Naive B cell (primary cell): Measurements from ENCODE around the gene PYGB. TPM values are rescaled to one million over a fixed set of nuclear protein-coding genes. Genes with fewer than 3 reads are reported as not detected.
A peak's percentile ranks its signal among the peaks of the same experiment; 100 is the strongest.

ENCODE experiments used
- ATAC-seq, 2 donors: fragments of 150-1000 bp; cut with Tn5 transposase; 2 replicates each; pipeline ENCODE4 v1.10.0; 2021; ENCODE audit warnings: low read depth in 2 of 2, mild to moderate bottlenecking in 2 of 2, moderate library complexity in 2 of 2
- DNase-seq: peaks from one replicate; pipeline ENCODE4 v3.0.0; 2022
- H3K27ac Mint-ChIP-seq, 6 donors: one replicate each; pipeline ENCODE4 v1.8.0; 2020 to 2022; ENCODE audit warnings: mild to moderate bottlenecking in 6 of 6, mixed read lengths in 6 of 6, moderate library complexity in 5 of 6, inconsistent platforms in 2 of 6
- H3K27me3 Mint-ChIP-seq, 3 donors: one replicate each; pipeline ENCODE4 v1.8.0; 2021 to 2022; ENCODE audit warnings: mixed read lengths in 3 of 3, mild to moderate bottlenecking in 1 of 3
- H3K36me3 Mint-ChIP-seq, 2 donors: one replicate each; pipeline ENCODE4 v1.8.0; 2020 to 2022; ENCODE audit warnings: mixed read lengths in 2 of 2, inconsistent platforms in 1 of 2, mild to moderate bottlenecking in 1 of 2
- H3K4me1 Mint-ChIP-seq, 3 donors: one replicate each; pipeline ENCODE4 v1.8.0; 2020 to 2022; ENCODE audit warnings: mixed read lengths in 3 of 3, inconsistent platforms in 1 of 3, mild to moderate bottlenecking in 1 of 3, moderate library complexity in 1 of 3
- H3K4me3 Mint-ChIP-seq, 8 donors: one replicate each; pipeline ENCODE4 v1.8.0; 2020 to 2022; ENCODE audit warnings: mild to moderate bottlenecking in 8 of 8, mixed read lengths in 8 of 8, moderate library complexity in 8 of 8, inconsistent platforms in 2 of 8
- H3K9me3 Mint-ChIP-seq, 7 donors: one replicate each; pipeline ENCODE4 v1.8.0; 2020 to 2022; ENCODE audit warnings: mixed read lengths in 7 of 7, mild to moderate bottlenecking in 5 of 7, inconsistent platforms in 2 of 7, moderate library complexity in 1 of 7
- polyA plus RNA-seq, 6 donors: library from polyadenylated mRNA; unstranded; fragments of 300-500 nt; fragmentation: Illumina TruSeq; gene quantifications; one replicate each; pipeline ENCODE4 v1.2.3, GENCODE V29; 2021; ENCODE audit warnings: low read depth in 6 of 6

Gene PYGB
- polyA plus RNA-seq, 6 donors from 2014 or later: 16.4 to 26.6 (median 22.8) TPM

GRCh38 chr20:25209400-25209799 is 38.5 kb upstream of the PYGB start:
- DNase-seq: no peak
- H3K27ac Mint-ChIP-seq: no peak overlapping the region
- no peak for ATAC-seq
- H3K4me3 Mint-ChIP-seq: peak overlapping the region in 1 of 8 donors; percentile 35
- peaks cover 9 to 10% (median 9%) of the 10 kb centered on the region in 3 donors for H3K4me1 Mint-ChIP-seq
- H3K9me3 Mint-ChIP-seq: no peaks in the 10 kb centered on the region
- peaks cover 0 to 14% of the 10 kb centered on the region in 2 donors for H3K36me3 Mint-ChIP-seq
- no peaks in the 10 kb centered on the region for H3K27me3 Mint-ChIP-seq

GRCh38 chr20:25209911-25210310 is 38.0 kb upstream of the PYGB start:
- peaks cover 4 to 5% (median 4%) of the 10 kb centered on the region in 3 donors for H3K4me1 Mint-ChIP-seq
- no peak overlapping the region for H3K4me3 Mint-ChIP-seq
- no peak for ATAC-seq
- DNase-seq: no peak
- no peak overlapping the region for H3K27ac Mint-ChIP-seq
- no peaks in the 10 kb centered on the region for H3K9me3 Mint-ChIP-seq
- peaks cover 0 to 13% of the 10 kb centered on the region in 2 donors for H3K36me3 Mint-ChIP-seq
- no peaks in the 10 kb centered on the region for H3K27me3 Mint-ChIP-seq

DNA sequence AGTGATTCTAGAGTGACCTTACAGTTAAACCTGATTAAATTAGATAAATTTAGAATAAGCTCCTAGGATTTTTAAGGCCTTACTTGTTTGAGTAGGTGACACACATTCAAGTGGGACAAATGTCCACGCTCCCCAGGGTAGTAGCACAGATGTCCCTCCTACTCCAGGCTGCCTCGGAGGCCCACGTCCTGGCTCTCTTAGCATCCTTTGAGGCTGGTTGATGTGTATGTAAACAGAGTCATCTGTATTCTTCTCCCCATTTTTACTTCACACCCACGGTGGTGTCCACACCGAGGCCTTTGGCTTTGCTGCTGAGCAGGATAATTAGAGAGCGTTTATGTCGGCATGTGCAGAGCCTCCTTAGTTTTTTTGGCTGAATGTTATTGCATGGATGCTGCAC is 36.6 kb upstream of the PYGB start:
- Mint-ChIP-seq H3K27me3 (no peaks in the 10 kb centered on the region), H3K4me1 (no peaks in the 10 kb centered on the region), H3K27ac (no peak overlapping the region), H3K9me3 (no peaks in the 10 kb centered on the region), H3K4me3 (no peak overlapping the region), H3K36me3 (peaks cover 11 to 16% of the 10 kb centered on the region in 2 donors)
- ATAC-seq (no peak), DNase-seq (no peak)

DNA sequence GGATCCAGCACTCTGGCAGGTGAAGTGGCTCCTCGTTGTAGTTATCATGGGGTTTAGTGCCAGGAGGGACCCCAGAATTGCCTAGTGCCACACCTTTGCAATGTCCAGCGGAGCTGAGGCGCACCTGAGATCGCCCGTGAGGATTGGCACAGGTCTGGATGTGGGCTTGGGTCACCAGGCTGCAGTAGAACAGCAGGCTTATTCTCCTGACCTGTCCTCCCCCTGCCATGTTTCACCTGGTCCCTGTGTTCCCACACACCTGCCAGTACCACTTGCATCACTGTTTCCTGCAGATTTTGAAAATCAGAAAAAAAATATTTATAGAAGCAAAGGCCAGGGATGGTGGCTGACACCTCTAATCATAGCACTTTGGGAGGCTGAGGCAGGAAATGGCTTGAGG is 35.6 kb upstream of the PYGB start:
- Mint-ChIP-seq H3K4me1 (no peaks in the 10 kb centered on the region), H3K36me3 (peaks cover 14 to 17% of the 10 kb centered on the region in 2 donors), H3K27ac (no peak overlapping the region), H3K27me3 (no peaks in the 10 kb centered on the region), H3K4me3 (no peak overlapping the region), H3K9me3 (no peaks in the 10 kb centered on the region)
- ATAC-seq: no peak
- DNase-seq: no peak

DNA sequence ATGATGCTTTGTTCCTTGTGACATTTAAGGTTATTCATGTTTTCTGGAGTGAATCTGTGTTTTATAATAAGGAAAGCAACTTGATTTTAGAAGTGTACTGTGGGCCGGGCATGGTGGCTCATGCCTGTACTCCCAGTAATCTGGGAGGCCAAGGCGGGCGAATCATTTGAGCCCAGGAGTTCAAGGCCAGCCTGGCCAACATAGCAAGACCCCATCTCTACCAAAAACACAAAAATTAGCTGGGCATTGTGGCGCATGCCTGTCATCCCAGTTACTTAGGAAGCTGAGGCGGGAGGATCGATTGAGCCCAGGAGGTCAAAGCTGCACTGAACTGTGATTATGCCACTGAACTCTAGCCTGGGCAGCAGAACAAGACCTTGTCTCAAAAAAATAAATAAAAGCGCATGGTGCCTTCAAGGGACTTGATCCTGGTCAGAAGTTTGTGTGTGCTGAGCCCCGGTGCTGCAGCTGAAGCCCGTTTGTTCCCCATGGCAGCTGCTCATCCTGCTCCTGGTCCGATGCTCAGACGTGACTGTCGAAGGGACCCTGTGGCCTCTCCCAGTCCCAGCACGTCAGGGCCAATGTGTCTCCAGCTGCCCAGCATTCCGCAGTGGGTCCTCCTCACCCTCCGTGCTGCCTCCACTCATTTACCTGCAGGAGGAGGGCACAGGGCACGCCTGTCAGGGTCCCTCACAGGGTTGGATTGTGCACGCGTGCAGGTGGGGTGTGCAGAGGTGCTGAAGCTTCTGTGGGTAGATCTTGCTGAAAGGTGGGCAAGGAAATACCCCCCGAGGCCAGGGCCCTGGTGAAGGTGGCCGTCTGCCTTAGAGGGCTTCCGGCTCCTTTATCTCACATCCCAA is 34.1 kb upstream of the PYGB start:
- H3K9me3 Mint-ChIP-seq: no peaks in the 10 kb centered on the region
- no peak for DNase-seq
- no peaks in the 10 kb centered on the region for H3K27me3 Mint-ChIP-seq
- peaks cover 22 to 28% of the 10 kb centered on the region in 2 donors for H3K36me3 Mint-ChIP-seq
- H3K4me3 Mint-ChIP-seq: no peak overlapping the region
- H3K4me1 Mint-ChIP-seq: no peaks in the 10 kb centered on the region
- H3K27ac Mint-ChIP-seq: no peak overlapping the region
- ATAC-seq: no peak

- DNase-seq (no peak), ATAC-seq (no peak)
- H3K27ac Mint-ChIP-seq: no peak overlapping the region
- H3K36me3 Mint-ChIP-seq: peaks cover 22 to 28% of the 10 kb centered on the region in 2 donors
- H3K4me3 Mint-ChIP-seq: no peak overlapping the region
- no peaks in the 10 kb centered on the region for H3K4me1 Mint-ChIP-seq
- H3K27me3 Mint-ChIP-seq: no peaks in the 10 kb centered on the region
- no peaks in the 10 kb centered on the region for H3K9me3 Mint-ChIP-seq
Measured at GRCh38 chr20:25214426-25214790, 33.5 kb upstream of the PYGB start.

GRCh38 chr20:25214819-25215218 is 33.1 kb upstream of the PYGB start:
- Mint-ChIP-seq H3K36me3 (peaks cover 22 to 28% of the 10 kb centered on the region in 2 donors), H3K27me3 (no peaks in the 10 kb centered on the region), H3K4me1 (no peaks in the 10 kb centered on the region), H3K4me3 (no peak overlapping the region), H3K27ac (no peak overlapping the region), H3K9me3 (no peaks in the 10 kb centered on the region)
- ATAC-seq: no peak
- no peak for DNase-seq

- Mint-ChIP-seq H3K9me3 (no peaks in the 10 kb centered on the region), H3K4me3 (no peak overlapping the region), H3K27ac (peak overlapping the region in 2 of 6 donors; percentile 28 to 53), H3K27me3 (no peaks in the 10 kb centered on the region), H3K36me3 (peaks cover 22 to 28% of the 10 kb centered on the region in 2 donors), H3K4me1 (no peaks in the 10 kb centered on the region)
- DNase-seq: no peak
- no peak for ATAC-seq
Measured at GRCh38 chr20:25215521-25215920, 32.4 kb upstream of the PYGB start.

GRCh38 chr20:25216199-25216945 is 31.5 kb upstream of the PYGB start:
- Mint-ChIP-seq H3K36me3 (peaks cover 22 to 31% of the 10 kb centered on the region in 2 donors), H3K9me3 (no peaks in the 10 kb centered on the region), H3K4me1 (no peaks in the 10 kb centered on the region), H3K27ac (no peak overlapping the region), H3K4me3 (no peak overlapping the region), H3K27me3 (no peaks in the 10 kb centered on the region)
- no peak for DNase-seq
- no peak for ATAC-seq

- Mint-ChIP-seq H3K27me3 (no peaks in the 10 kb centered on the region), H3K36me3 (peaks cover 22 to 34% of the 10 kb centered on the region in 2 donors), H3K27ac (no peak overlapping the region), H3K9me3 (no peaks in the 10 kb centered on the region), H3K4me3 (no peak overlapping the region), H3K4me1 (no peaks in the 10 kb centered on the region)
- ATAC-seq (no peak), DNase-seq (no peak)
Measured at GRCh38 chr20:25217161-25218108, 30.4 kb upstream of the PYGB start.

GRCh38 chr20:25218109-25218486 is 29.8 kb upstream of the PYGB start:
- DNase-seq: no peak
- H3K27ac Mint-ChIP-seq: no peak overlapping the region
- H3K9me3 Mint-ChIP-seq: no peaks in the 10 kb centered on the region
- no peak for ATAC-seq
- H3K4me3 Mint-ChIP-seq: no peak overlapping the region
- H3K27me3 Mint-ChIP-seq: no peaks in the 10 kb centered on the region
- no peaks in the 10 kb centered on the region for H3K4me1 Mint-ChIP-seq
- peaks cover 22 to 34% of the 10 kb centered on the region in 2 donors for H3K36me3 Mint-ChIP-seq

- Mint-ChIP-seq H3K9me3 (no peaks in the 10 kb centered on the region), H3K27me3 (no peaks in the 10 kb centered on the region), H3K36me3 (peaks cover 22 to 34% of the 10 kb centered on the region in 2 donors), H3K4me1 (no peaks in the 10 kb centered on the region), H3K4me3 (no peak overlapping the region), H3K27ac (no peak overlapping the region)
- no peak for ATAC-seq
- DNase-seq: no peak
Measured at GRCh38 chr20:25218492-25218891, 29.4 kb upstream of the PYGB start.

DNA sequence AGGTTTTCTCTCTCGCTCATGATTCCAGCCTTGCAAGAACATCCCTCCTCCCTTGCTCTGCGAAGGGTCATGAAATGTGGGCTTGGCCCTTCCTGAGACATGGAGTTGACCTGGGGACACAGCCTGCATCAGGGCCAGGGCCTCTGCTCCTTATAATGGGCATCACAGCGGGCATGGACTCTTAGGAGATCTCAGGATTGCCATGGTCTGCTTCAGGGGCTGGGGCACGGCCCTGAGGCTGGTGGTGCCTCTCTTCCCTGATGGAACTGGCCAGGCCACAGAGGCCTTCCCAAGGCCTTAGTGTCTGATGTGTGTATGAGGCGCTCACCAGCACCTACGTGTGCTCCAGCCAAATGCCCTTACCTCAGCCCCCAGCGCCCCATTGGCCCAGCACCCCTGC is 28.5 kb upstream of the PYGB start:
- Mint-ChIP-seq H3K9me3 (no peaks in the 10 kb centered on the region), H3K4me3 (peak overlapping the region in 1 of 8 donors; percentile 32), H3K27me3 (no peaks in the 10 kb centered on the region), H3K27ac (no peak overlapping the region), H3K36me3 (peaks cover 22 to 34% of the 10 kb centered on the region in 2 donors), H3K4me1 (no peaks in the 10 kb centered on the region)
- DNase-seq (no peak), ATAC-seq (no peak)
